Caco-2 (cell line): ENCODE measurements around the gene SLC12A8. TPM values are rescaled to one million over a fixed set of nuclear protein-coding genes. Genes with fewer than 3 reads are reported as not detected.

ENCODE experiments used
- BruUV-seq: library from RNA; stranded (reverse); fragments of 400-500 nt; replicated peaks from 2 replicates; lab custom pipeline; 2021; lab: Mats Ljungman, UMichigan
- CTCF ChIA-PET: fragments of 300-600 bp; sonication (Branson Sonifier 250); formaldehyde crosslinking; loops from one replicate; lab custom pipeline; 2022; ENCODE audit warnings: antibody characterized with exemption; lab: Charles Lee
- POLR2A ChIA-PET: fragments of 300-600 bp; sonication (Branson Sonifier 250); formaldehyde crosslinking; loops from one replicate; lab custom pipeline; 2022; ENCODE audit warnings: antibody characterized with exemption; lab: Charles Lee
- DNase-seq, 2 experiments: peaks; one replicate each; pipeline versions ENCODE4 v3.0.0 to v3.0.0-alpha.2; 2020 to 2022
- H3K27me3 ChIP-seq: replicated peaks from 2 replicates; pipeline ENCODE4 v1.6.0; 2011; ENCODE audit warnings: low read length; ENCODE audit not compliant: control insufficient read depth, insufficient read depth
- H3K36me3 ChIP-seq: 2 replicates; pipeline ENCODE4 v1.5.1; 2011; ENCODE audit warnings: low read length; ENCODE audit not compliant: control insufficient read depth, insufficient read depth
- H3K4me1 ChIP-seq: fragments of 250-450 bp; sonication (Bioruptor Pico); 2 replicates; pipeline ENCODE4 v1.5.1; 2020; ENCODE audit warnings: mild to moderate bottlenecking
- H3K4me3 ChIP-seq: 2 replicates; pipeline ENCODE4 v1.5.1; 2011; ENCODE audit warnings: low read depth, mild to moderate bottlenecking, control low read depth, low read length
- H3K9me3 ChIP-seq: fragments of 250-450 bp; sonication (Bioruptor Pico); 2 replicates; pipeline ENCODE4 v1.5.1; 2020; ENCODE audit warnings: mild to moderate bottlenecking, moderate library complexity
- H3K27ac Mint-ChIP-seq: one replicate; pipeline ENCODE4 v1.8.0; 2022; ENCODE audit warnings: mixed read lengths; ENCODE audit not compliant: unreplicated experiment
- H3K27me3 Mint-ChIP-seq: one replicate; pipeline ENCODE4 v1.8.0; 2022; ENCODE audit warnings: mixed read lengths; ENCODE audit not compliant: insufficient read depth, unreplicated experiment
- H3K36me3 Mint-ChIP-seq: one replicate; pipeline ENCODE4 v1.8.0; 2022; ENCODE audit warnings: mild to moderate bottlenecking, mixed read lengths; ENCODE audit not compliant: insufficient read depth, unreplicated experiment
- H3K4me1 Mint-ChIP-seq: one replicate; pipeline ENCODE4 v1.8.0; 2022; ENCODE audit warnings: low read depth, mixed read lengths; ENCODE audit not compliant: unreplicated experiment
- H3K4me3 Mint-ChIP-seq: one replicate; pipeline ENCODE4 v1.8.0; 2022; ENCODE audit warnings: mild to moderate bottlenecking, moderate library complexity, mixed read lengths; ENCODE audit not compliant: unreplicated experiment
- H3K9me3 Mint-ChIP-seq: one replicate; pipeline ENCODE4 v1.8.0; 2022; ENCODE audit warnings: mixed read lengths; ENCODE audit not compliant: unreplicated experiment
- CTCF ChIP-seq, 2 experiments: fragments of 200-600 bp in 1 of 2; IDR thresholded peaks; 1 replicate in 1 of 2; 2 replicates in 1 of 2; pipeline versions ENCODE4 v1.5.1 to v1.8.0; 2011 to 2022; ENCODE audit warnings: antibody characterized with exemption in 1 of 2, control low read depth in 1 of 2, inconsistent platforms in 1 of 2, low read depth in 1 of 2, low read length in 1 of 2, mild to moderate bottlenecking in 1 of 2, moderate library complexity in 1 of 2; ENCODE audit not compliant: insufficient read depth in 1 of 2, severe bottlenecking in 1 of 2, unreplicated experiment in 1 of 2
- intact Hi-C: fragments of 100-400 bp; cut with micrococcal nuclease; formaldehyde crosslinking; loops from one replicate; pipeline ENCODE4 v1.10.0; 2022; ENCODE audit not compliant: unreplicated experiment
- total RNA-seq: library from RNA; stranded (reverse); gene quantifications from 2 replicates; pipeline ENCODE4 v1.2.3, GENCODE V29; 2022

SLC12A8 gene
- total RNA-seq, 1 experiment from 2014 or later, result 23.3 TPM

- TF ChIP-seq CTCF (IDR thresholded peaks at IDR 0.05; ENCODE audit: insufficient read depth in 1 of 2, low read depth in 1 of 2, low read length in 1 of 2, severe bottlenecking in 1 of 2, unreplicated experiment in 1 of 2), result no peak
- H3K4me3 Mint-ChIP-seq, result no peak overlapping the region
- H3K4me1 ChIP-seq, result peaks cover 8% of the 10 kb centered on the region
- H3K27me3 Mint-ChIP-seq, result no peaks in the 10 kb centered on the region
- POLR2A ChIA-PET, result no interaction called here
- DNase-seq, result no peak
- no peaks in the 10 kb centered on the region for H3K36me3 ChIP-seq
- CTCF ChIA-PET, result interaction anchor here (2.1 kb wide), 1 partner anchor 20 kb away, joined by 7 read pairs; no protein-coding TSS in a partner anchor
- peaks cover 5% of the 10 kb centered on the region for H3K36me3 Mint-ChIP-seq
- no peaks in the 10 kb centered on the region for H3K27me3 ChIP-seq
- no TSS peak for BruUV-seq
- H3K9me3 Mint-ChIP-seq, result no peaks in the 10 kb centered on the region
- no peaks in the 10 kb centered on the region for H3K9me3 ChIP-seq
- H3K27ac Mint-ChIP-seq, result no peak overlapping the region
- no peak overlapping the region for H3K4me3 ChIP-seq
- H3K4me1 Mint-ChIP-seq, result no peaks in the 10 kb centered on the region
- intact Hi-C loops, result no loop called here
These were observed 63.1 kb downstream of the SLC12A8 start for GRCh38 chr3:125149462-125149861.

GRCh38 chr3:125148836-125149235 lies 63.7 kb downstream of the SLC12A8 start:
- ChIA-PET CTCF (no interaction called here), POLR2A (no interaction called here)
- no peak for TF ChIP-seq CTCF (IDR thresholded peaks at IDR 0.05; ENCODE audit: insufficient read depth in 1 of 2, low read depth in 1 of 2, low read length in 1 of 2, severe bottlenecking in 1 of 2, unreplicated experiment in 1 of 2)
- Mint-ChIP-seq H3K36me3 (peaks cover 5% of the 10 kb centered on the region), H3K9me3 (no peaks in the 10 kb centered on the region), H3K4me3 (no peak overlapping the region), H3K27me3 (no peaks in the 10 kb centered on the region), H3K4me1 (peaks cover 6% of the 10 kb centered on the region), H3K27ac (no peak overlapping the region)
- intact Hi-C loops, result no loop called here
- DNase-seq, result no peak
- H3K4me1 ChIP-seq, result peaks cover 14% of the 10 kb centered on the region
- no peaks in the 10 kb centered on the region for H3K36me3 ChIP-seq
- no peaks in the 10 kb centered on the region for H3K9me3 ChIP-seq
- BruUV-seq, result no TSS peak
- no peak overlapping the region for H3K4me3 ChIP-seq
- H3K27me3 ChIP-seq, result no peaks in the 10 kb centered on the region

GRCh38 chr3:125148016-125148812 lies 64.3 kb downstream of the SLC12A8 start:
- no peak overlapping the region for H3K4me3 Mint-ChIP-seq
- Histone ChIP-seq H3K27me3 (no peaks in the 10 kb centered on the region), H3K4me1 (peaks cover 19% of the 10 kb centered on the region), H3K9me3 (no peaks in the 10 kb centered on the region), H3K36me3 (no peaks in the 10 kb centered on the region), H3K4me3 (no peak overlapping the region)
- no peak overlapping the region for H3K27ac Mint-ChIP-seq
- CTCF ChIA-PET, result interaction anchor here (0.7 kb wide), 1 partner anchor 104 kb away, joined by 3 read pairs; no protein-coding TSS in a partner anchor
- BruUV-seq, result no TSS peak
- no peaks in the 10 kb centered on the region for H3K27me3 Mint-ChIP-seq
- H3K4me1 Mint-ChIP-seq, result peaks cover 11% of the 10 kb centered on the region
- no peak for DNase-seq
- POLR2A ChIA-PET, result no interaction called here
- H3K9me3 Mint-ChIP-seq, result no peaks in the 10 kb centered on the region
- intact Hi-C loops, result no loop called here
- no peak for TF ChIP-seq CTCF (IDR thresholded peaks at IDR 0.05; ENCODE audit: insufficient read depth in 1 of 2, low read depth in 1 of 2, low read length in 1 of 2, severe bottlenecking in 1 of 2, unreplicated experiment in 1 of 2)
- peaks cover 5% of the 10 kb centered on the region for H3K36me3 Mint-ChIP-seq
